Epidermal melanocyte (primary cell): ENCODE measurements around the gene KERA.

Experiments used
- DNase-seq: peaks from one replicate; pipeline ENCODE4 v3.0.0; 2011; ENCODE audit warnings: low spot score; ENCODE audit not compliant: insufficient read length

KERA gene

GRCh38 chr12:91074154-91074709, 16.4 kb upstream of the KERA start:
- DNase-seq = no peak

GRCh38 chr12:91073426-91073825, 15.6 kb upstream of the KERA start:
- DNase-seq = no peak

- DNase-seq = no peak
Measured at GRCh38 chr12:91072931-91073330, 15.1 kb upstream of the KERA start.

- no peak for DNase-seq
Measured at GRCh38 chr12:91070936-91071335, 13.1 kb upstream of the KERA start.

GRCh38 chr12:91065396-91065795, 7.6 kb upstream of the KERA start:
- no peak for DNase-seq

GRCh38 chr12:91064640-91065039, 6.8 kb upstream of the KERA start:
- no peak for DNase-seq

- DNase-seq = no peak
Measured at GRCh38 chr12:91061091-91061490, 3.3 kb upstream of the KERA start.

- no peak for DNase-seq
Measured at GRCh38 chr12:91059211-91059610, 1.4 kb upstream of the KERA start.

GRCh38 chr12:91058786-91059185, 962 bp upstream of the KERA start:
- DNase-seq = no peak

GRCh38 chr12:91056488-91056887, 1.3 kb downstream of the KERA start:
- DNase-seq = no peak

- no peak for DNase-seq
Measured at GRCh38 chr12:91055976-91056375, 1.8 kb downstream of the KERA start.

GRCh38 chr12:91053951-91054715, 3.7 kb downstream of the KERA start:
- DNase-seq = no peak

- no peak for DNase-seq
Measured at GRCh38 chr12:91052026-91052425, 5.8 kb downstream of the KERA start.

GRCh38 chr12:91044586-91044985, 13.2 kb downstream of the KERA start:
- DNase-seq = no peak

- no peak for DNase-seq
Measured at GRCh38 chr12:91043408-91043807, 14.4 kb downstream of the KERA start.

- no peak for DNase-seq
Measured at GRCh38 chr12:91040096-91040755, 17.6 kb downstream of the KERA start.

- DNase-seq = no peak
Measured at GRCh38 chr12:91037276-91037675, 20.5 kb downstream of the KERA start.

GRCh38 chr12:91033251-91033650, 24.6 kb downstream of the KERA start:
- DNase-seq = no peak

GRCh38 chr12:91023326-91024004, 34.4 kb downstream of the KERA start:
- no peak for DNase-seq

- DNase-seq = no peak
Measured at GRCh38 chr12:91021076-91021475, 36.7 kb downstream of the KERA start.

- no peak for DNase-seq
Measured at GRCh38 chr12:91019455-91019854, 38.4 kb downstream of the KERA start.
